Kidney epithelial cell (primary cell): ENCODE measurements around the gene HS1BP3. TPM values are rescaled to one million over a fixed set of nuclear protein-coding genes. Genes with fewer than 3 reads are reported as not detected.

Experiments
- DNase-seq: peaks from one replicate; pipeline ENCODE4 v3.0.0-alpha.2; 2010; ENCODE audit warnings: low read depth
- H3K27me3 ChIP-seq: 2 replicates; pipeline ENCODE4 v1.6.0; 2011; ENCODE audit warnings: low read length; ENCODE audit not compliant: control insufficient read depth, insufficient read depth
- H3K36me3 ChIP-seq: 2 replicates; pipeline ENCODE4 v1.5.1; 2011; ENCODE audit warnings: low read length; ENCODE audit not compliant: control insufficient read depth, insufficient read depth
- H3K4me3 ChIP-seq: 2 replicates; pipeline ENCODE4 v1.5.1; 2011; ENCODE audit warnings: low read depth, mild to moderate bottlenecking, control low read depth, low read length
- total RNA-seq: library from RNA; depleted of rRNA; stranded (reverse); fragments of >200 nt; gene quantifications from 2 replicates; pipeline ENCODE4 v1.2.3, GENCODE V29; 2015
- TF ChIP-seq, protein P1 (sequence below): IDR thresholded peaks from 2 replicates; pipeline ENCODE4 v1.5.1; 2011; ENCODE audit warnings: mild to moderate bottlenecking, moderate library complexity, low read length, control low read depth, inconsistent platforms; ENCODE audit not compliant: insufficient read depth, poor library complexity, severe bottlenecking

HS1BP3 gene
- total RNA-seq, 1 donor from 2014 or later, result 42.4 TPM

- DNase-seq, result no peak
Observed at GRCh38 chr2:20578266-20578894, 72.5 kb downstream of the HS1BP3 start.

DNA sequence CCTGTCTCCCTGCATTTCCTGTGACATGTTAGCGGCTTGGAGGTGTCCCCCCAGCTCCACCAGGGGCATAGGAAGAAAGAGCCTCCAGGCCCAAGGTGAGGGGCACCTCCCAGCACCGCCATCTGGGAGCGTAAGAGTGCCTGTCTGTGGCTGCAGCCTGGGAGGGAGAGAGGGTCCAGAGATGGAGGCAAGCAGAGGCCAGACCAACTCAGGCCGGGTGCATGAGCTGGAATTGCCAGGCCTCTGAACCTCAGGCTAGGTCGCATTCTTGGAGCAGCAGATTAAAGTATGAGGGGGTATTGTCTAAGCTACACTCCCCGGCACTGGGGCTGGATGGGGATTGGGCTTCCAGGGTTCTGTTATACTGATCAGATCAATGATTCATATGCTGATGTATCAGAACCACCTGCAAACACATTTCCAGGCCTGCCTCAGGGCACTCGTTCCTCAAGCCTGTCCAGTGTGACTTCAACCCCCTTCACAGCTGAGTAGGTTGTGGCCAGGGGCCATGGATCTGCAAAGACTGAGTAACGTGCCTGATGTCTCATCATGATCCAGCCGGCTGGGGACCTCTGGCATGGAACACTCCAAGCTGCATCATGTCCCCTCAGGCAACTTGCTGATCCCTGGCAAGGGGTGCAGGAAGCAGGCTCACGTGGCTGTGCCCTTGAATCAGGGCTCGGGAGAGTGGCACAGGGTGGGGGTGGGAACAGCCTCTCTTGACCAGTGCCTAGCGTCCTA, 73.2 kb downstream of the HS1BP3 start:
- H3K27me3 ChIP-seq, result no peaks in the 10 kb centered on the region
- no peak overlapping the region for H3K4me3 ChIP-seq
- peak; percentile 90 for DNase-seq
- TF ChIP-seq, protein P1, sequence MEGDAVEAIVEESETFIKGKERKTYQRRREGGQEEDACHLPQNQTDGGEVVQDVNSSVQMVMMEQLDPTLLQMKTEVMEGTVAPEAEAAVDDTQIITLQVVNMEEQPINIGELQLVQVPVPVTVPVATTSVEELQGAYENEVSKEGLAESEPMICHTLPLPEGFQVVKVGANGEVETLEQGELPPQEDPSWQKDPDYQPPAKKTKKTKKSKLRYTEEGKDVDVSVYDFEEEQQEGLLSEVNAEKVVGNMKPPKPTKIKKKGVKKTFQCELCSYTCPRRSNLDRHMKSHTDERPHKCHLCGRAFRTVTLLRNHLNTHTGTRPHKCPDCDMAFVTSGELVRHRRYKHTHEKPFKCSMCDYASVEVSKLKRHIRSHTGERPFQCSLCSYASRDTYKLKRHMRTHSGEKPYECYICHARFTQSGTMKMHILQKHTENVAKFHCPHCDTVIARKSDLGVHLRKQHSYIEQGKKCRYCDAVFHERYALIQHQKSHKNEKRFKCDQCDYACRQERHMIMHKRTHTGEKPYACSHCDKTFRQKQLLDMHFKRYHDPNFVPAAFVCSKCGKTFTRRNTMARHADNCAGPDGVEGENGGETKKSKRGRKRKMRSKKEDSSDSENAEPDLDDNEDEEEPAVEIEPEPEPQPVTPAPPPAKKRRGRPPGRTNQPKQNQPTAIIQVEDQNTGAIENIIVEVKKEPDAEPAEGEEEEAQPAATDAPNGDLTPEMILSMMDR, result no peak
- H3K36me3 ChIP-seq, result no peaks in the 10 kb centered on the region

More at GRCh38 chr2:20578266-20578894, 72.5 kb downstream of the HS1BP3 start:
- H3K4me3 ChIP-seq, result no peak overlapping the region
- no peaks in the 10 kb centered on the region for H3K36me3 ChIP-seq
- H3K27me3 ChIP-seq, result no peaks in the 10 kb centered on the region
- TF ChIP-seq, protein P1, result no peak

DNA sequence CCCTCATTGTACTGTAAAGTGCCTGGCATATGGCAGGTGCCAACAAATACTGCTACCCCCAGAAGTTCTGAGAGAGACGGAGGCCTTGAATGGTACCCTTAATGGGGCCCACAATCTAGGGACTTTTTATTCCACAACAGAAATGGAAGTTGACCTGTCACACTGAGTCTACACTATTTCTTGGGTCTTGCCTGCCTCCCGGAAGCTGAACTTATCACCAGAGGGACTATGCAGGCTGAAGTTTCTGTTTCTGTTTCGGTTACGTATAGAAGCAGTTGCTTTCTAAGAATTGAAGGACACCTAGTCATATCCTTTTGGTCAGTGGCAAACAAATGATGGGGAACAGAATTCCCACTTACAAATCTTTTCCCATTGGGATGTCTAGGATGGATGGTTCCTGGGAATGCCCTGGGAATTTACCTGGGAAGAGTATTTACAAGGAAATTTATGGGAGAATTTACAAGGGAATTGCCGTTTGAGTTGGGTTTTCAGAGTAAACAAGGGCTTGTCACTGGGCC, 74.2 kb downstream of the HS1BP3 start:
- TF ChIP-seq, protein P1, result no peak
- DNase-seq, result no peak
- no peak overlapping the region for H3K4me3 ChIP-seq
- no peaks in the 10 kb centered on the region for H3K36me3 ChIP-seq
- no peaks in the 10 kb centered on the region for H3K27me3 ChIP-seq

DNA sequence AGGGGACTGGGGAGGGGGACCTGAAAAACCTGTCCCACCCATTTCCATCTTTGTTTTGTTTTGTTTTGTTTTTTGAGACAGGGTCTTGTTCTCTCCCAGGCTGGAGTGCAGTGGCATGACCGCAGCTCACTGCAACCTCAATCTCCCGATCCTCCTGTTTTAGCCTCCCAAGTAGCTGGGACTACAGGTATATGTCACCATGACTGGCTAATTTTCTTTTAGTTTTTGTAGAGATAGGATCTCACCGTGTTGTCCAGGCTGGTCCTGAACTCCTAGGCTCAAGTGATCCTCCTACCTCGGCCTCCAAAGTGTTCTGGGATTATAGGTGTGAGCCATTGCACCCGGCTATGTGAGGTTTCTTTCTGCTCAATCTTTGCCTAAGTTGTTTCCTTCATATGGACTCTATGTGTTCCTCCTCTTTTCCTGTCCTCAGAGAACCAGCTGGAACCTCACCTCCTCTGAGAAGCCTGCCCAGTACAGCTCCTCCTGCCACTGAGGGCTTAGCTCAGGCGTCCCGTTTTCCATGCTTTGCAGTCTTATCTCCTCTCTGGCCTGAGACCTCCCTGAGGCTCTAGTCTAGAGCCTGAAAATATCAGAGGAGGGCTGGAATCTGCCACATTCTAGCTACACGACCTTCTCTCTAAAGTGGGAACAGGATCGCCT, 74.8 kb downstream of the HS1BP3 start:
- no peak overlapping the region for H3K4me3 ChIP-seq
- no peaks in the 10 kb centered on the region for H3K36me3 ChIP-seq
- no peaks in the 10 kb centered on the region for H3K27me3 ChIP-seq
- DNase-seq, result no peak
- TF ChIP-seq, protein P1, result no peak

DNA sequence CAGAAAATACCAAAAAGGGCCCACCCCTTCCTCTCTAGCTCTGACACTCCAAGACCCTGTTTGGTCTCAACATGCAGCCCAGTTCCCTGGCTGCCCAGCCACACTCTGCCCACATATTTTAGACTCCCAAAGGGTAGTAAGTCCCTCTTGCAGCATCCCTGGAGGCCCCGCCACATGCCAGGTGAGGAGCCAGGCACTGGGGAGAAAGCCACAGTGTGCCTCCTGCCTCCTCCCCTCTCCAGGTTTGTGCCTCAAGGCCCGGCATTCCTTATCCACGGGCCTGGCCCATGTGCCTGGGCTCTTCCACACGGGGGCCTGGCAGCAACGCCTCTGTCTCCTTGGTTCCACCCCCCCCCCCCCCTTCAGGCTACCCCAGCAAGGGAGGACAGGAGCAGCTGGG, 75.5 kb downstream of the HS1BP3 start:
- TF ChIP-seq, protein P1, result no peak
- no peak for DNase-seq
- Histone ChIP-seq H3K36me3 (no peaks in the 10 kb centered on the region), H3K4me3 (no peak overlapping the region), H3K27me3 (no peaks in the 10 kb centered on the region)
